OCI-LY7 (cell line): Measurements from ENCODE around the gene SUN5. TPM values are rescaled to one million over a fixed set of nuclear protein-coding genes. Genes with fewer than 3 reads are reported as not detected.

ENCODE experiments used
- BruUV-seq: library from RNA; stranded (reverse); fragments of 400-500 nt; replicated peaks from 2 replicates; lab custom pipeline; 2021; lab: Mats Ljungman, UMichigan
- CTCF ChIA-PET: fragments of 300-600 bp; sonication (Branson Sonifier 250); formaldehyde crosslinking; loops from one replicate; lab custom pipeline; 2022; ENCODE audit warnings: antibody characterized with exemption; ENCODE audit not compliant: unreplicated experiment; lab: Charles Lee
- POLR2A ChIA-PET: fragments of 300-600 bp; sonication (Branson Sonifier 250); formaldehyde crosslinking; loops from one replicate; lab custom pipeline; 2022; ENCODE audit warnings: antibody characterized with exemption; lab: Charles Lee
- DNase-seq: peaks from one replicate; pipeline ENCODE4 v3.0.0-alpha.2; 2015; ENCODE audit warnings: low spot score
- H2AFZ ChIP-seq: fragments of 200-600 bp; sonication (generic), shearing (Covaris generic); 2 replicates; pipeline ENCODE4 v1.6.1; 2014; ENCODE audit warnings: mild to moderate bottlenecking, antibody characterized with exemption, low read length, moderate library complexity
- H3K27ac ChIP-seq: fragments of 200-600 bp; sonication (generic); 2 replicates; pipeline ENCODE4 v1.5.1; 2014; ENCODE audit warnings: mixed run types, low read depth, mild to moderate bottlenecking, moderate library complexity, low read length, inconsistent platforms; ENCODE audit not compliant: poor library complexity, severe bottlenecking
- H3K36me3 ChIP-seq: fragments of 200-600 bp; sonication (generic); 2 replicates; pipeline ENCODE4 v1.6.1; 2014; ENCODE audit warnings: mild to moderate bottlenecking, antibody characterized with exemption, low read length, moderate library complexity, mixed read lengths; ENCODE audit not compliant: insufficient read depth
- H3K4me1 ChIP-seq: fragments of 200-600 bp; sonication (generic); 2 replicates; pipeline ENCODE4 v1.5.1; 2014; ENCODE audit warnings: mild to moderate bottlenecking, low read length; ENCODE audit not compliant: insufficient read depth, poor library complexity, severe bottlenecking
- H3K4me2 ChIP-seq: fragments of 200-600 bp; sonication (generic); 2 replicates; pipeline ENCODE4 v1.6.1; 2014; ENCODE audit warnings: mild to moderate bottlenecking, low read length
- H3K4me3 ChIP-seq: fragments of 200-600 bp; sonication (generic); 2 replicates; pipeline ENCODE4 v1.5.1; 2014; ENCODE audit warnings: mild to moderate bottlenecking, low read depth, low read length; ENCODE audit not compliant: poor library complexity, severe bottlenecking
- H3K79me2 ChIP-seq: fragments of 200-600 bp; sonication (generic); 2 replicates; pipeline ENCODE4 v1.6.1; 2016; ENCODE audit warnings: low read depth, mild to moderate bottlenecking, low read length, moderate library complexity, mixed read lengths; ENCODE audit not compliant: insufficient read depth
- H3K9me2 ChIP-seq: fragments of 200-600 bp; sonication (generic); 2 replicates; pipeline ENCODE4 v1.6.1; 2016; ENCODE audit warnings: mild to moderate bottlenecking, low read length, mixed read lengths; ENCODE audit not compliant: insufficient read depth
- H3K9me3 ChIP-seq: fragments of 200-600 bp; sonication (generic); 2 replicates; pipeline ENCODE4 v1.6.1; 2014; ENCODE audit warnings: mild to moderate bottlenecking, mixed run types, low read length, mixed read lengths
- H4K20me1 ChIP-seq: fragments of 200-600 bp; sonication (generic); 2 replicates; pipeline ENCODE4 v1.6.1; 2014; ENCODE audit warnings: mild to moderate bottlenecking, antibody characterized with exemption, low read length, moderate library complexity, mixed read lengths; ENCODE audit not compliant: insufficient read depth
- CTCF ChIP-seq: fragments of 200-600 bp; sonication (generic); conservative IDR thresholded peaks from 2 replicates; pipeline ENCODE4 v1.5.1; 2014; ENCODE audit warnings: mild to moderate bottlenecking, antibody characterized with exemption, low read length, moderate library complexity, mixed read lengths
- EZH2phosphoT487 ChIP-seq: fragments of 200-600 bp; sonication (generic); IDR thresholded peaks from 2 replicates; pipeline ENCODE4 v1.6.1; 2018; ENCODE audit warnings: low read depth, borderline replicate concordance, mild to moderate bottlenecking, mixed run types, antibody characterized with exemption, low read length, moderate library complexity, mixed read lengths
- intact Hi-C: fragments of 100-400 bp; cut with micrococcal nuclease; formaldehyde crosslinking; loops from one replicate; pipeline ENCODE4 v1.10.0; 2022; ENCODE audit not compliant: unreplicated experiment
- total RNA-seq, 2 experiments: library from RNA; depleted of rRNA in 1 of 2; stranded (reverse); fragments of >200 nt in 1 of 2; shearing (Covaris generic) in 1 of 2; gene quantifications; 2 replicates each; pipeline ENCODE4 v1.2.3, GENCODE V29; 2014 to 2022

The SUN5 gene
- total RNA-seq, 2 experiments from 2014 or later: not detected

GRCh38 chr20:33032555-33032954, 28.3 kb upstream of the SUN5 start:
- H3K4me1 ChIP-seq: no peaks in the 10 kb centered on the region
- DNase-seq: no peak
- H2AFZ ChIP-seq: no peak overlapping the region
- no peaks in the 10 kb centered on the region for H4K20me1 ChIP-seq
- POLR2A ChIA-PET: no interaction called here
- H3K9me2 ChIP-seq: no peaks in the 10 kb centered on the region
- no TSS peak for BruUV-seq
- no peak overlapping the region for H3K4me2 ChIP-seq
- no peaks in the 10 kb centered on the region for H3K36me3 ChIP-seq
- H3K79me2 ChIP-seq: no peaks in the 10 kb centered on the region
- no peak overlapping the region for H3K4me3 ChIP-seq
- TF ChIP-seq EZH2phosphoT487: no peak
- H3K27ac ChIP-seq: no peak overlapping the region
- intact Hi-C loops: no loop called here
- no peaks in the 10 kb centered on the region for H3K9me3 ChIP-seq
- CTCF ChIA-PET: interaction anchor here (0.6 kb wide), 1 partner anchor 497 kb away, joined by 9 read pairs; no protein-coding TSS in a partner anchor

DNA sequence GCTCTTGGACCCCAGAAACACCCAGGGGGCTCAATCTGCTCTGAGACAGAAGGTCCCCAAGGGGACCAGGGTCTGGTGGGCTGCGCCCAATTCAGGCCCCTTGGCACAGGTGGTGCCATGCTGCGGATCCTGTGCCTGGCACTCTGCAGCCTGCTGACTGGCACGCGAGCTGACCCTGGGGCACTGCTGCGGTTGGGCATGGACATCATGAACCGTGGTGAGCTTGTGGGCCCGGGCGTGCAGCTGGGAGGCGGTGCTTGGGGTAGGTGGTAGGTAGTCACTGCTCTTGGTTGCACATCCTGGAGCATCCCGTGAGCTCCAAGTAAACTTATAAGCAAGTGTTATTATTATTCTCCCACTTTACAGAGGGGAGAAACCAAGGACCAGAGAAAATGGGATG, 27.3 kb upstream of the SUN5 start, which contains the start of gene BPIFB6:
Gene BPIFB6, plus strand, starts transcription at position 118 of the 400 bp plus-strand sequence. Its CDS starts 0 bp downstream, at position 118.
- Histone ChIP-seq H3K36me3 (no peaks in the 10 kb centered on the region), H3K9me3 (no peaks in the 10 kb centered on the region), H3K79me2 (no peaks in the 10 kb centered on the region), H3K4me2 (no peak within 1 kb of the TSS), H4K20me1 (no peaks in the 10 kb centered on the region), H3K4me1 (no peaks in the 10 kb centered on the region), H3K9me2 (no peaks in the 10 kb centered on the region), H2AFZ (no peak within 1 kb of the TSS), H3K4me3 (no peak within 1 kb of the TSS), H3K27ac (no peak within 1 kb of the TSS)
- no TSS peak for BruUV-seq
- DNase-seq: no peak
- intact Hi-C loops: no loop called here
- TF ChIP-seq EZH2phosphoT487 (no peak), CTCF (no peak)
- CTCF ChIA-PET: no interaction called here
- POLR2A ChIA-PET: no interaction called here

- no TSS peak for BruUV-seq
- ChIA-PET POLR2A (no interaction called here), CTCF (no interaction called here)
Measured at GRCh38 chr20:33030569-33030968, 26.3 kb upstream of the SUN5 start.

More at GRCh38 chr20:33030569-33030968, 26.3 kb upstream of the SUN5 start:
- Histone ChIP-seq H3K36me3 (no peaks in the 10 kb centered on the region), H3K4me3 (no peak overlapping the region), H3K27ac (no peak overlapping the region), H3K79me2 (no peaks in the 10 kb centered on the region), H3K4me2 (no peak overlapping the region), H3K9me3 (no peaks in the 10 kb centered on the region), H3K9me2 (no peaks in the 10 kb centered on the region), H2AFZ (no peak overlapping the region), H3K4me1 (no peaks in the 10 kb centered on the region), H4K20me1 (no peaks in the 10 kb centered on the region)
- TF ChIP-seq CTCF (no peak), EZH2phosphoT487 (no peak)
- DNase-seq: no peak
- intact Hi-C loops: no loop called here
